IPS DF 4.7 (cell line): ENCODE data around the gene OLIG1.

Experiments used
- DNase-seq: peaks from one replicate; pipeline ENCODE4 v3.0.0-alpha.2; 2013; ENCODE audit warnings: low spot score; ENCODE audit errors: extremely low read depth

The OLIG1 gene

DNA sequence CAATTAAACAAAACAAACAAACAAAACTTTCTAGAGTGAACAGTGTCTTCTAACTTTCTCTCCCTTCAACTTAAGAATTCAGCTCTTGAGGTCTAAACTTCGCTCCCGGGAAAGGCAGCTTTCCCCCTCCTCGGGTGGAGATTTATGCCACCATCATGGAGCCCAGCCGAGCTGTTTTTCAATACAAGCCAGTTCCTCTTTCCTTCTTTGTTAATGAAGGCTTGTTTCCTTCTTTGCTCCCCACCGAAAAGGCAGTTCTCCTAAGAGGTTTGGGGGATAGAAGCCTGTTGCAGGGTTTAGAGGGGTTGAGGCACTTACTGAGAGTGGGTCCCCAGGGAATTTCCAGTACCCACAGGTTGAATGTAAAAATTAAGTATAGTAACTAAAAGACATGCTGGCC is 26.5 kb downstream of the OLIG1 start:
- DNase-seq, result no peak

DNA sequence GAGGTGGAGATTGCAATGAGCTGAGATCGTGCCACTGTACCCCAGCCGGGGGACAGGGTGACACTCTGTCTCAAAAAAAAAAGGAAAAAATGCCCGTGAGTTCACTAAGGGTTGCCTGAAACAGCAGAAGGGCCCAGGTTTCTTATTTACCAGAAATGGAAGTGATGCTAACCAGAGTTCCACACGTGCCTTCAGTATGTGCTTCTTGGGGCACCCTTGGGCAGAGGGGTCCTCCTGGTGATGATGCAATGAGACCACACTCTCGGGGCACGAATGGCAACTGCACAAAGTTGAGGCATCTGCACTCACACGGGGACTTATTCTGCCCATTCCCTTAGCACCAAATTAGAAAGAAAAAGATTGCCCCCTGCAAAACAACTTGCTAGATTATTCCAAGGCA is 29.2 kb downstream of the OLIG1 start:
- DNase-seq, result no peak

DNA sequence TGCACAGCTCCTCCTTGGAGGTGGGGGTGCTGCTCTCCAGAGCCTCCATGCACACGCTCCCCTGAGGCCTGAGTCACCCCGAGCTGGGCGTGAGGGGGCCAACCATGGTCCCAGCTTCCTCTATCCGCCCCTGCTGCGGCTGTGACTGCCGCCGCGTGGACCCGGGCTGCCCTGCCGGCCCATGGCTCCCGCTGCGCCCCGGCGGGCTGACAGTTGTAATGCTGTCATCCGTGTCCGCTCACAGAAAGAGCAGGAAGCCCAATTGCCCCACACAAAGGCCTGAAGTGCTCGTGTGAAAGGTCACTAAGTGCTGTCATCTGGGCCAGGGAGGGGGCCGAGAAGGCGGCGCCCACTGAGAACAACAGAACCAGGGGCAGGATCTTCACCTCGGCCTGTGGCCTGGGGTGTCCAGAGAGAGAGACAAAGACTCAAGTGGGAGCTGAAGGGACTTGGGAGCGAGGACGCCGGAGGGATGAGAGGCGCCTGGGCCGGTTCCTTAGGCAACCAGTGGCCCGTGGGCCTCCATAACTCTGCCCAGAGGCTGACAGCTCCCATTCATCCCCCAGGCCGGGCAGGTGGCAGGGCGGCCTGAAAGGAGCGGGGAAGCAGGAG is 31.5 kb downstream of the OLIG1 start:
- DNase-seq, result no peak

DNA sequence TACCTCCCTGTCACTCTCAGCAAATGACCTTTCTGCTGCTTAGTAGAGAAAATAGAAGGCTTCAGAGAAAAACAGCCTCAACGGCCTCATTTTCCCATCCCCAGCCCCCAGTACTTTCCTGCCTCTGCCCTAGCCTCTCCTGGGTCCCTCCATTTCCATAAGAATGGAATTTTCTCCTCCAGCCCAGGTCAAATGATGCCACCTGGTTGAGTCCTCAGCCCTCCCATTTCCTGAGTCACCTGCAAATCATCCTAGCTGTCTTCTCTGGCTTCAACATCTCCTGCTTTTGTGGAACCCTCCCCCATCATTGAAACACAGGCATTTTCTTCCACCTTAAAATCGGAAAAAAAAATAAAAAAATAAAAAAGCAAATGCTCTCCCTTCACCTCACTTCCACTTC is 35.1 kb downstream of the OLIG1 start:
- no peak for DNase-seq

DNA sequence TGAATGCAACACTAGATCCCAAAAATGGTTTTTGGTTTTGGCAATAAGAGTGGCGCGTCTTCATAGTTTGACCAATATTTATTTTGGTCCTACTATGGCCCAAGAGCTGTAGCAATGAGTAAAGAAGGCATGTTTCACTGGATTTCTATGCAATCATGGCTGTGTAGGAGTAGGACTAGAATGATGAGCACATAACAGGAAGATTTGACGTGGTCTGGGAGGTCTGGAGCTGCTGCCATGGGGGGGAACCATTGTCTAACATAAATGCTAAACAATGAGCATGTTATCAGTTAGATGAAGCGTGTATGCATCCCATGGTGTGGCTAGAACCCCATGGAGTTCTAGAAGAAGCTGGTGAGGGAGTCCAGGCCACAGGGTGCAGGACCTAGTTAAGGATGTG is 38.3 kb downstream of the OLIG1 start:
- no peak for DNase-seq

DNA sequence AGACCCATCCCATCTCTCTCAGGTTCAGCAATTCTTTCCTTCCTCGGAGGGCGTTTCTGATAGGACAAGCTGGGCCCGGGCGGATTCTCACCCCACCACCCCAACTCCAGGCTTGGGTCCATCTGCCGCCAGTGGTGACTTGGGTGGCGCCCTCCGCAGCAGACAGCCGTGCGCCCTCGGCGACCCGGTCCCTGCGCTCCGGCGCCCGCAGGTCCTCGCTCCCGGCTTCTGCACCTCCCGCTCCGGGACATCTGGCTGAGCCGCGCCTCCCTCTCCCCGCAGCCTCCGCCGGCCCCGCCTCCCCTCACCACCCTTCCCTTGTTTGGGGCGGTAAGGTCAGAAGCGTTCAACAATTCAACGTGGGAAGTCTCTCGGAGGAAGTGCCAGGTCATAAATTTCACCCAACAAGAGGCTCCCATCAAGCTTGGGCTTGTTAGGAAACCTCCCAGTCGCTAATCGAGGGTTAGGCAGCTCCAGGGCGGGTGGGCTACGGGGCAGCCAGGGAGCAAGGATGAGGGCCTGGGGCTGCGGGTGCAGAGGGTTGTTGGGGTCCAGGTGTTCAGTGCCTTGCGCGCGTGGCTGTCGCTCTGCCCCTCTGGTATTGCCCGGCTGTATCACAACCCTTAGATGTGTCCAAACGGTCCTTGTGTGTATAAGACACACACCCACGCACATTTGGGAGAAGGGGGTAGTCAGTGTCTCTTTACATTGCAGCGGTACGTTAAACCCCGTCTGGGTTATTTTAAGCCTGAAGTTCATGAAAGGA is 39.8 kb downstream of the OLIG1 start:
- no peak for DNase-seq

DNA sequence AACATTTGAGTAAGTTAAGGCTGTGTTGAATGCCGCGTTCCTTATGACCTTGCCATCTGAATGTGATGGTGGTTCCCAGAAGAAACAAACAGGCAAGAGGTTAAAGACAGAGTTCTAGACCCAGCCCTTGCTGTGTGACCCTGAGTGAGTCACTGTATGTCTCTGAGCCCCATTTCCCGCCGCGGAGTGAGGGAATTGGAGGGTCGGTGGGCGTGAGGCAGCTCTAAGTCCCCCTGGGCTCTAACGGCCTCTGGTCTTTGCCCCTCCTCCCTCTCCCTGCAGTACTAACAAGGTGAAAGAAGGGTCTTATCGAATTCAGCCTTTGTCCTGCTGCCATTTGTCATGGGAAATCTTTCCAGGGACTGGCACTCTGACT is 40.4 kb downstream of the OLIG1 start:
- DNase-seq, result no peak

DNA sequence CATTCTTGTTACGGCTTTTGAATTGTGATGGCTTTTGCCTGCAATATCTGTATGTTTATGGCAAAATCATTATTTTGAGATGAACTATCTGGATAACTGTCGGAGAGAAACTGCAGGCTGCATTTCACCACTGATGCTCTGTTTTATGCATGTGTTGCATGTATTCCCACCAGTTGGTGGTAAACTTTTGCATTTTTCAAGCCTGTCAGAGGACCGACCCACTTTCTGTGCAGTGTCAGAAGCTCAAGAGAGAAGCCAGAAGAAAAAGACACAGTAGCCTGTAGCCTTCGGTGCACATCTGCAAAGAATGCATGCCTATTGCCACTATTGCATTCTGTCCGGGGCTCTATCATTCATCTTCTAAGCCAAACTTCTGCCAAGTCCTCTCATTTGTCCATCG is 41.6 kb downstream of the OLIG1 start:
- DNase-seq, result no peak

DNA sequence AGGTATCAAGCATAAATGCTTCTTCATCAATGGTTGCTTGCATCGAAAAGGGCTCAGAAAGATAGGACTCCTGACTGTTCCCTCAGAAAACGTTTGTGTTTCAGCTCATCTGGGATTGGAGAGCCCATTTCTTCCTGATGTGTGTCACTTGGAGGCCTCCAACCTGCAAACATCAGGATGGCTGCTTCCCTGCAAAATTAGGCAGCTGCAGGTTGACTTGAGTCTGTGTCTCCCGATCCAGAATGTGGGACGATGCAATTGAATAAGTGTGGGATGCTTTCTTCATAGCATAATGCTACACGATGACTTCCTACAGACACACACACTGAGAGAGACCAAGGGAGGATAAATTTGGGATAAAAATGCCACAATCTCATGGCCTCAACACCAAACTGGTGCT is 42.2 kb downstream of the OLIG1 start:
- DNase-seq, result no peak

DNA sequence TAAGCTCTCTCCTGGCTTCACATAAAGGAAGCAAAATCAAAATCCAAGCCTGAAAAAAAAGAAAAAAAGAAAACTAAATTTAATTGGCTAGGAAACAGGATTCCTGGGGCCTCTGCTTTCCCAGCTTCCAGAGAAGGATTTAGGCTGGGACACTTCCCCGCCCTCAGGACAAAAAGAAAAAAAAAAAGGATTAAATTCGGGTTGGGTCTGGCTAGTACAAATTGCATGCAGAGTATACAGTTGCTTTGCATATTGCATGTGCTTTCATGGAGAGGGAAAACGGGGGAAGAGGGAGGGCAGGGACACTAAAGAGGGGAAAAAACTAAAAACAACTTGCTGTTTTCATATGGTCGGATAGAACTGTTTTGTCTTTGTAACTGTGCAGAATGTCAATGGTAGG is 42.7 kb downstream of the OLIG1 start:
- no peak for DNase-seq

DNA sequence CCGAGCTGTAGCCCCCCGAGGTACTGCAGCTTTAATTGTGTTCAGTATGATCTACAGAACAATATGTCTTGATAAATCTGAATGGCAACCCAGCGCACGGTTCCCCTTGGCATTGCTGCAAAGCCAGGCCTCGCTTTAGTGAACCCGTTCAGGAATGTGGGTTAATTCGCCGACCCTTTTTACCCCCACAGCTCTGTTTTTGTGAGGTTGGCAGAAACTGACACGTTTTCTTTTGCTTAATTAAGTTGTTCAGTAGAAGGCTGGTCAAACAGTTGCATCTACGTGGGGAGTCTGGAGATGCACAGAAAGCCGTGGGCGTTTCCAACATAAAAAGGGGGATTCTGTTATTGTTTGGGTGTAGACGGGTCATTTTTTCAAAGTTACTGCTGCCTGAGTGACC is 43.2 kb downstream of the OLIG1 start:
- no peak for DNase-seq

DNA sequence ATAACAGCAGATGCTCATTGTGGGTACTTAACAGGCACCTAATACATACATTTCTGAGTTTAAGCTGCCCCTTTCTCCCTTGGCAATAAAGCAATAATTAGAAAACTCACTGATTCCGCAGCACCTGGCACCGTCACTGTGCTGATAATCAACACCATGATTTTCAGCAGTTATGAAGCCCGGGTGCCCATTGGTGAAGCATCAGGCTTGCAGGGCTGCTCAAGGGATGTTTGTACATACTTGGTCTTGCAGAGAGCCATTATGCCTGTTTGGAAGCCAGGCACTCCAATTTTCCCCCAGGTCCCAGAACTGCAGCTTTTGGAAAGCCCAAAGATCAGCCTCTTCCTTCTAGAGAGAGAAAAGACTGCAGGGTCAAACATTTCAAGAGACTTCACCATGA is 44.3 kb downstream of the OLIG1 start:
- no peak for DNase-seq

DNA sequence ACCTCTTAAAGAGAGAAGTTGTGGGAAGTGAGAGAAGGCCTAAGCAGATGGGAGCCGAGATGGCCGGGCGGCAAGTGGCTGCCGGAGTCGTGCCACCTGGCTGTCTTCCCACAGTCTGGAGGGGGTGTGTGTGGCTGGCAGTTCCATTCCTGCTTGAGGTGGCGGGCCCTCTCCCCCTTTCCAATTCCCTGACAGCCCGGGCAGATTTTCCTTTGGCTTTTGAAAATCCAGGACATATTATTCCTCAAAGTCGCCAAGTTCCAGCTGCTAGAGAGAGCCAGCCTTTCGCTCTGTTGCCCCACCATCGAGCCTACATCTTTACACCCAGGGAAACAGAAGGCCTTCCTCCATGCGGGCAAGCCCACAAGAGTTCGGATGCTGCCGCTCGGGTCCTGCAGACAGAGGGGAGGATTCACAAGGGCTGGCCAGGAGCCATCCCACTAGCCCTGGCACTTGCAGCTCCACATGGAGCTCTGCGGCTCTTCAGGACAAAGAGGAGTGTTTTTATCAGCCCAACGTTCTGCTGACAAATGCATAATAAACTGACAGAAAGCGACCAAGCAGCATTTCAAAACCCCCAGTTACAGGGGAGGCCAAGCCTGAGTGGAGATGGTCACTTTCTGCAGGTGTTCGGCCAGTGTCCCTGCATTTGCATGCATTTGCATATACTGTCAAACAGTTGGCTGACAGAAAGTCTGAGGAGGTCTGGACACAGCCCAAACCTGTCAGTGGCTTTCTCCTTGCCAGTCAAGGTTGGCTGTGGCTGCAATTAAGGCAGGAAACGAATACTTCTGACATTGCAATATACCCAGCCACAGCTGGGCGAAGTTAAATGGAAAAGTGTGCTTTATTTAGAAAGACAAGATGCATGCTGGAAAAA is 45.9 kb downstream of the OLIG1 start:
- DNase-seq, result no peak

DNA sequence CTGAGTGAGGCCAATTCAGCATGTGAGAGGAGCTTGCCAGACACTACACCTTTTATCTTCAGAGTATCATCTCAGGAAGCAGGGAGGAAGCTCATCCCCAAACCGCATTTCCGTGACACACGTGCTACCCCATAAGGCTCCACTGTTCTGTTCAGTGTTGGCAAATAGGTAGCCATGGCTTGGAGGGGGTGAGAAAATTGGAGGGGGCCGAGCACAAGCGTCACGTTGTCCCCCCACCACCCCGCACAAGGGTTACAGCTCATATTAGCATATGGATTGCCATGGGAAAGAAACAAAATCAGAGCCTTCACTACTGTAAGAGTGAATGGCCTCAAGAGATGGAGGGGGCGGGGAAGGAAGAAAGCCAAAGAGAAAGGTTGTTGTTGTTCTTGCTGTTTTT is 46.7 kb downstream of the OLIG1 start:
- DNase-seq, result no peak

DNA sequence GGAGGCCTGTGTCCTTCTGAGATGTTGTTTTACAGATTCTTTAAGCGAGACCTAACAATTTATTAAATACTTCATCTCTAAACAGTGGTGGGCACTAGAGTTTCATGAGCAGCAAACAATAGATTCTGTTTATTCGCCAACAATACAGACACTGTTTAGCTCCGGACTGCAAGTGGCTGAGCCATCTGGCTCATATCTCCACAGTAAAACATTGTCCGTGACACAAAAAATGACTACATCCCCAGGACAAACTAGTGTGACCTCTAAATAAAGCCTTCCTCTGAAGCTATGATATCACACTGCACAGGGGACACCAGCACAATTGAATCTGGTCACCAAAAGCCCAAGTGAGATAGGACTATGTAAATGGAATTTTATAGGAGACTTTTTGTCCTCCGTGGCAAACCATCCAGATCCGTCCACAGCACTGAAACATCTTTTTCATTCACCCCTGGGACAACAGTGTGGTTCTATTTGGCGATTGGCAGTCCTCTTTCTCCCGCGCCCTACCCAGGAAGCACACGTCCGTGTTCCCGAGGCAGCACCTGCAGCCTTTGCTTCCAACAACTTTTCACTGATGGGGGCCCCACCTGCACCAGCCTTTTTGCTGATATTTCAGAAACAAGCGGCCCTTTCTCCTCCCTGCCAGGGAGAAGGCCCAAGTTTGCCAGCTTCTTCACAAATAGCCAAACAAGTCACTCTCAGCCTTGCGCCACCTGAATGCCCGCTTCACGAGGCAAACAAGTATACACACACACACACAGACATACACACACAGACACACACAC is 47.4 kb downstream of the OLIG1 start:
- DNase-seq, result no peak
